Loucy (cell line): ENCODE measurements around the gene RNASEL.

Source experiments
- CTCF ChIP-seq: fragments of 200-600 bp; sonication (generic); conservative IDR thresholded peaks from 2 replicates; pipeline ENCODE4 v1.5.1; 2014; ENCODE audit warnings: mild to moderate bottlenecking, antibody characterized with exemption, low read length
- EZH2phosphoT487 ChIP-seq: fragments of 200-600 bp; IDR thresholded peaks from 2 replicates; pipeline ENCODE4 v1.6.1; 2018; ENCODE audit warnings: antibody characterized with exemption, mild to moderate bottlenecking, moderate library complexity, borderline replicate concordance

DNA sequence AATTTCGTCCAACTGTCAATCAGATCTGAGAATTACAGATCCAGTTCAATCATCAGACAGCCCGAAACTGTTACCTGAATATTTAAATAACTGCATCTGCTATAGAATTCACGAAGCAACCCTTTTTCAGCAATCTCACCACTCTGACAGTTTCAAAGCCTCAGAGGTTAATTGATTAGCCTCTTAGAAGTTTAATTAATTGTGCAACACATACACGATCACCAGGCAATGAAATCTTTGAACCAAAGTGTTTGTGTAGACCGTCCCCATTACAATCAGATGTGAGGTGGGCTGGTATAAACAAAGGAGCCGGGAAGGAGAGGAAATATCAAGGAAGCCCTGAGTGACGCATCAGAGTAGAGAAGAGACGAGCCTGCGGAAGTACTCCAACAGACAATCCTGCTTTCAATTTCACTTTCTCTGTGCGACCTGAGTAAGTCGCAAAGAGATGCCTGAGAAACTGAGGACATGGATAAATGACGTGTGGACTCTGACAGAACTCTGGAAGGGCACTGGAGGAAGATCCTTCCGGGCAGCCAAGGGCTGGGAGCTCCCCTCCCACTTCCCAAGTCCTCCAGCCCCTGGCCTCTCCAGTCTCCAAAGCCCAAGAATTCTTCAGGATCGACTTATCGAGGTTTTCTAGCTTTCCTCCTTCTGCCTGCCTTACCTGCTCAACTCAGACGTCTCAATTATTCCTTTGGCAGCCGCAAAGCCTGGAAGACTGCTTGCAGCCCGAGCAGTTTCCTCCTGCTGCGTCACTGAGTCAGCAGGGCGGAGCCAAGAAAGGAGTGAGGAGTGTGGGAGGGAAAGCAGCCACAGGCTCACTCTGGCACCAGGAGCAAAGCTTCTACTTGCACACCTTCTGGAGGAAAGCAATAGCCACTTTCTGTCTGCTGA, at the start of gene RNASEL:
- TF ChIP-seq CTCF (no peak), EZH2phosphoT487 (no peak)
